Measurements from ENCODE around the gene C3orf33.

C3orf33 gene

DNA sequence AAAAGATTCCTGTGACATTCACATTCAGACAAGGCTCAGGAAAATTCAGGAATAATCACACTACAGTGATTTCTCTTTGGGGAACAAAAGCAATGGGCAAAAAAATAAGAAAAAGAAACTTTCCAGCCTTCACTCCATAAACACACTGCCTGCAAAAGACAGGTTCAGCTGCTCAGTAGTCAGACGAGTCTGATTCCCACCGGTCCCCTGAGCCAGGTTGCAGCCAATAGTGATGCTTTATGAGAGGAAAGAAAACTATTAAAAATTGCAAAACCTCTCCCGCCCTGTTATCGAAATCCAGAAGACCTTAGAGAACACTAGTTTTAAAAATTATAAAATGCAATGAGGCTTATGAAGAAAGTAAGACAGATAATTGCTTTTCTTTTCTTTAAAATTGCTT is 69.7 kb downstream of the C3orf33 start:
- no peak for TF ChIP-seq MYC (IDR thresholded peaks at IDR 0.05; ENCODE audit: low read depth, low read length)
- TF ChIP-seq, protein P1, sequence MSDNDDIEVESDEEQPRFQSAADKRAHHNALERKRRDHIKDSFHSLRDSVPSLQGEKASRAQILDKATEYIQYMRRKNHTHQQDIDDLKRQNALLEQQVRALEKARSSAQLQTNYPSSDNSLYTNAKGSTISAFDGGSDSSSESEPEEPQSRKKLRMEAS (IDR thresholded peaks at IDR 0.05; ENCODE audit: low read depth, low read length), result no peak
- TF ChIP-seq POLR2A (IDR thresholded peaks at IDR 0.05; ENCODE audit: extremely low read depth, insufficient read length), result no peak
- TF ChIP-seq, protein P2, sequence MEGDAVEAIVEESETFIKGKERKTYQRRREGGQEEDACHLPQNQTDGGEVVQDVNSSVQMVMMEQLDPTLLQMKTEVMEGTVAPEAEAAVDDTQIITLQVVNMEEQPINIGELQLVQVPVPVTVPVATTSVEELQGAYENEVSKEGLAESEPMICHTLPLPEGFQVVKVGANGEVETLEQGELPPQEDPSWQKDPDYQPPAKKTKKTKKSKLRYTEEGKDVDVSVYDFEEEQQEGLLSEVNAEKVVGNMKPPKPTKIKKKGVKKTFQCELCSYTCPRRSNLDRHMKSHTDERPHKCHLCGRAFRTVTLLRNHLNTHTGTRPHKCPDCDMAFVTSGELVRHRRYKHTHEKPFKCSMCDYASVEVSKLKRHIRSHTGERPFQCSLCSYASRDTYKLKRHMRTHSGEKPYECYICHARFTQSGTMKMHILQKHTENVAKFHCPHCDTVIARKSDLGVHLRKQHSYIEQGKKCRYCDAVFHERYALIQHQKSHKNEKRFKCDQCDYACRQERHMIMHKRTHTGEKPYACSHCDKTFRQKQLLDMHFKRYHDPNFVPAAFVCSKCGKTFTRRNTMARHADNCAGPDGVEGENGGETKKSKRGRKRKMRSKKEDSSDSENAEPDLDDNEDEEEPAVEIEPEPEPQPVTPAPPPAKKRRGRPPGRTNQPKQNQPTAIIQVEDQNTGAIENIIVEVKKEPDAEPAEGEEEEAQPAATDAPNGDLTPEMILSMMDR (IDR thresholded peaks at IDR 0.05; ENCODE audit: low read depth, low read length), result no peak
- H3K4me3 ChIP-seq (ENCODE audit: low read depth, low read length), result no peak overlapping the region
- DNase-seq (ENCODE audit: low read depth), result no peak

DNA sequence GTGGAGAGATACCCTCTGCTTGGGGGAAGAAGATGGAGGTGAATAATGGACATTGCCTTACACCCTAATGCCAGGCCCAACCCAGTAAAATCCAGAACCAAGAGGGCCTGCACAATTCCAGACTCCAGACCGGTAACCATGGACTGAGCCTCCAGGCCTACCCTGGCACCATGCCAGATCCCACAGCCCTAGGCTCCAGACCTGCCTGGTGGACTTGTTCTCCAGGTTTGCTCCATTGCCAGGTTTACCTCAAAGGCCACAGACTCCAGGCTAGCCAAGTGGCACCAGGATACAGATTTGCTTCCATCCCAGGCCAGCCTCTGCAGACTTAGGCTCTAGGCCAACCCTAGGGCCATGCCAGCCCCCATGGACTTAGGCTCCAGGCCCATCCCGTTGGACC is 75.2 kb downstream of the C3orf33 start:
- TF ChIP-seq, protein P1 (IDR thresholded peaks at IDR 0.05; ENCODE audit: low read depth, low read length), result no peak
- TF ChIP-seq POLR2A (IDR thresholded peaks at IDR 0.05; ENCODE audit: extremely low read depth, insufficient read length), result no peak
- TF ChIP-seq MYC (IDR thresholded peaks at IDR 0.05; ENCODE audit: low read depth, low read length), result no peak
- TF ChIP-seq, protein P2 (IDR thresholded peaks at IDR 0.05; ENCODE audit: low read depth, low read length), result no peak
- H3K4me3 ChIP-seq (ENCODE audit: low read depth, low read length), result no peak overlapping the region
- DNase-seq (ENCODE audit: low read depth), result no peak

DNA sequence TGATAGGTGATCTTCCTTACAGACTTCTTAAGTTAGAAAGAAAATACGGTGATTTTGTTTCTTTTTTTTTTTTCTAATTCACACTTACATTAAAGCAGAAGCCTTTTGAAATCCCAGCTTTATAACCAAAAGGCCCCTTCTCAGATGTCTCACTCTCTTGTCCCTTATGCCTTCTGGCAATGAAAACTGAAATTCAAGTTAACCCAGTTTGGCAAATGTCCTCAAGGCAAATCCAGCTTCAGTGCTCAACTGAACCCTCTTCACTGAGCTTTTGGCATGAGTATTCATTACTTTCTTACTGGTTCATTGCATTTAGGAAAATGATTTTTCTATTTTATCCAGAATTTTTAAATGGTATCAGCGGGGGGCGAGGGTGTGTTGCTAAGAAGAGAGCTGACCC is 78.2 kb downstream of the C3orf33 start:
- H3K4me3 ChIP-seq (ENCODE audit: low read depth, low read length), result no peak overlapping the region
- DNase-seq (ENCODE audit: low read depth), result no peak
- no peak for TF ChIP-seq POLR2A (IDR thresholded peaks at IDR 0.05; ENCODE audit: extremely low read depth, insufficient read length)
- no peak for TF ChIP-seq MYC (IDR thresholded peaks at IDR 0.05; ENCODE audit: low read depth, low read length)
- TF ChIP-seq, protein P2 (IDR thresholded peaks at IDR 0.05; ENCODE audit: low read depth, low read length), result no peak

DNA sequence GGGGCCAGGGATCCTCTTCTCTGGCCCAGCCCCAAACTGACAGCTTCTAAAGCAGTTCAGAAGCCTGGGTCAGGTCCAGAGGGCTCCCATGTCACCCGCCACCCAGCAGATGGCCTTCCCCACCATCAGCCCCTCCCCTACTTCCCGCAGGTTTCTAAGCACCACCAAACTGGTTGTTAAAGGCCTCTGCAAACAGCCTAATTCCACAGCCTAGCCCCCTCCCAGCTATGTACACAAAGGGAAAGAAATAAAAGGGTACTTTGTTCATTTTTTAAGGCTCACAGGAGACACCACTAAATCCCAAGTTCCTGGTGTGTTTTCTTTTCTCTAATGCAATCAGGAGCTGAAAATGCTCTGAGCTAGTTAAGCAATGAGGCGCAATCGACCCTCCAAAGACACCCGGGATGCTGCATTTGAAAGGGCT is 91.8 kb downstream of the C3orf33 start:
- TF ChIP-seq, protein P1 (IDR thresholded peaks at IDR 0.05; ENCODE audit: low read depth, low read length), result no peak
- TF ChIP-seq POLR2A (IDR thresholded peaks at IDR 0.05; ENCODE audit: extremely low read depth, insufficient read length), result no peak
- TF ChIP-seq, protein P2 (IDR thresholded peaks at IDR 0.05; ENCODE audit: low read depth, low read length), result no peak
- no peak for TF ChIP-seq MYC (IDR thresholded peaks at IDR 0.05; ENCODE audit: low read depth, low read length)
- H3K4me3 ChIP-seq (ENCODE audit: low read depth, low read length), result no peak overlapping the region
- no peak for DNase-seq (ENCODE audit: low read depth)
